KMS-11 (cell line): Measurements from ENCODE around the gene G2E3.
"Not testable (repeated sequence)": the region's sequence is repeated elsewhere in the genome, so short reads cannot be mapped to it uniquely, and the experiment has no call there.

Experiments
- H2AFZ ChIP-seq: fragments of 200-600 bp; sonication (generic); 2 replicates; pipeline ENCODE4 v1.6.1; 2016; ENCODE audit warnings: antibody characterized with exemption, mixed run types, low read depth
- H3K27ac ChIP-seq: fragments of 200-600 bp; sonication (generic); 2 replicates; pipeline ENCODE4 v1.6.1; 2016; ENCODE audit warnings: mild to moderate bottlenecking, mixed run types
- H3K27me3 ChIP-seq: fragments of 200-600 bp; sonication (generic); 2 replicates; pipeline ENCODE4 v1.6.1; 2017; ENCODE audit warnings: mild to moderate bottlenecking, low read depth, mixed run types, moderate library complexity; ENCODE audit not compliant: insufficient read depth
- H3K36me3 ChIP-seq: fragments of 200-600 bp; sonication (generic); 2 replicates; pipeline ENCODE4 v1.6.1; 2017; ENCODE audit warnings: mild to moderate bottlenecking, mixed run types; ENCODE audit not compliant: insufficient read depth
- H3K4me1 ChIP-seq: fragments of 200-600 bp; sonication (generic); 2 replicates; pipeline ENCODE4 v1.6.1; 2016; ENCODE audit warnings: mild to moderate bottlenecking, low read depth, mixed run types; ENCODE audit not compliant: poor library complexity, severe bottlenecking
- H3K4me2 ChIP-seq: fragments of 200-600 bp; sonication (generic); 2 replicates; pipeline ENCODE4 v1.7.0; 2016; ENCODE audit warnings: mild to moderate bottlenecking, mixed run types
- H3K4me3 ChIP-seq: fragments of 200-600 bp; sonication (generic); IDR thresholded peaks from 2 replicates; pipeline ENCODE4 v1.6.1; 2017; ENCODE audit warnings: low read depth, low read length, mixed read lengths; ENCODE audit not compliant: insufficient read depth
- H3K79me2 ChIP-seq: fragments of 200-600 bp; sonication (generic); 2 replicates; pipeline ENCODE4 v1.6.1; 2016; ENCODE audit warnings: low read depth, mixed run types; ENCODE audit not compliant: insufficient read depth
- H3K9ac ChIP-seq: fragments of 200-600 bp; sonication (generic); 2 replicates; pipeline ENCODE4 v1.6.1; 2016; ENCODE audit warnings: mild to moderate bottlenecking, mixed run types
- H4K20me1 ChIP-seq: fragments of 200-600 bp; sonication (generic); 2 replicates; pipeline ENCODE4 v1.6.1; 2016; ENCODE audit warnings: mild to moderate bottlenecking, mixed run types; ENCODE audit not compliant: insufficient read depth
- TF ChIP-seq, protein P1 (sequence below): fragments of 200-600 bp; sonication (generic); conservative IDR thresholded peaks from 2 replicates; pipeline ENCODE4 v1.6.1; 2017; ENCODE audit warnings: low read depth, mild to moderate bottlenecking, antibody characterized with exemption, low read length, moderate library complexity, mixed read lengths

The G2E3 gene

DNA sequence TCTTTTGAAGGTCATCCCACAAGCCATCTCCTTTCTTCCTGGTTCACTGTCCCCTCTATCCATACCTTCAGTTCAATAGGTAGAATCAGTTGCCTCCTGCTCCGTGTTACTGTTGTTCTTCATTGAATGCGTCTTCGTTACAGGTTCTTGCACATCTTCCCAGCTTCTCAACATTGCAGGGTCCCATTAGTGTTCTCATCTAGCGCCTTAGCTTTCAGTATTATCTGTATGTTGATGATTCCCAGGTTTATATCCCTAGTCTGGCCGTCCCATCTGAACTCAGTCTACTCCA lies 65.1 kb downstream of the G2E3 start:
- Histone ChIP-seq H3K4me3 (no peak overlapping the region), H3K4me2 (peak overlapping the region; percentile 89; the same call in 1 of the 2 replicates), H4K20me1 (0 out of 2 replicates have a peak, but pooled peaks cover 6% of the 10 kb centered on the region), H3K27ac (no peak overlapping the region), H3K9ac (no peak overlapping the region), H3K79me2 (peaks cover 62% of the 10 kb centered on the region), H2AFZ (no peak overlapping the region), H3K27me3 (no peaks in the 10 kb centered on the region), H3K36me3 (no peaks in the 10 kb centered on the region), H3K4me1 (peaks cover 32% of the 10 kb centered on the region)
- TF ChIP-seq, protein P1, sequence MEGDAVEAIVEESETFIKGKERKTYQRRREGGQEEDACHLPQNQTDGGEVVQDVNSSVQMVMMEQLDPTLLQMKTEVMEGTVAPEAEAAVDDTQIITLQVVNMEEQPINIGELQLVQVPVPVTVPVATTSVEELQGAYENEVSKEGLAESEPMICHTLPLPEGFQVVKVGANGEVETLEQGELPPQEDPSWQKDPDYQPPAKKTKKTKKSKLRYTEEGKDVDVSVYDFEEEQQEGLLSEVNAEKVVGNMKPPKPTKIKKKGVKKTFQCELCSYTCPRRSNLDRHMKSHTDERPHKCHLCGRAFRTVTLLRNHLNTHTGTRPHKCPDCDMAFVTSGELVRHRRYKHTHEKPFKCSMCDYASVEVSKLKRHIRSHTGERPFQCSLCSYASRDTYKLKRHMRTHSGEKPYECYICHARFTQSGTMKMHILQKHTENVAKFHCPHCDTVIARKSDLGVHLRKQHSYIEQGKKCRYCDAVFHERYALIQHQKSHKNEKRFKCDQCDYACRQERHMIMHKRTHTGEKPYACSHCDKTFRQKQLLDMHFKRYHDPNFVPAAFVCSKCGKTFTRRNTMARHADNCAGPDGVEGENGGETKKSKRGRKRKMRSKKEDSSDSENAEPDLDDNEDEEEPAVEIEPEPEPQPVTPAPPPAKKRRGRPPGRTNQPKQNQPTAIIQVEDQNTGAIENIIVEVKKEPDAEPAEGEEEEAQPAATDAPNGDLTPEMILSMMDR: no peak

DNA sequence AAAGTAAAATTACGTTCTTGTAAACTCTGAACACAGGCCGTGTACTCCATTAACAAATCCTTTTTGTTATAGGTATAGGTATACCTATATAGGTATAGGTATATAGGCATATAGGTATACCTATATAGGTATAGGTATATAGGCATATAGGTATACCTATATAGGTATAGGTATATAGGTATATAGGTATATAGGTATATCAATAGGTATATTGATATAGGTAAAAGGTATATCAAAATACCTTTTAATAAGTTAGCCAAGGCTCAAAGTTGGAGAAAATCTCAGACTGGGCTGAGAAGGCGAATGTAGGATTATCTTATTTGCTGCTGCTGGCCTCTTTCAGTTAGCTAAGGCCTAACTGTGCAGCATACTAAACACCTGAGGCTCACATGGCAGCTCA lies 66.6 kb downstream of the G2E3 start:
- no peak overlapping the region for H3K4me3 ChIP-seq
- H3K79me2 ChIP-seq: peaks cover 67% of the 10 kb centered on the region
- no peaks in the 10 kb centered on the region for H3K36me3 ChIP-seq
- H3K9ac ChIP-seq: no peak overlapping the region
- no peak overlapping the region for H3K4me2 ChIP-seq
- H2AFZ ChIP-seq: no peak overlapping the region
- H3K27ac ChIP-seq: no peak overlapping the region
- peaks cover 18% of the 10 kb centered on the region for H3K4me1 ChIP-seq
- H3K27me3 ChIP-seq: no peaks in the 10 kb centered on the region
- TF ChIP-seq, protein P1: no peak
- H4K20me1 ChIP-seq: 0 out of 2 replicates have a peak, but pooled peaks cover 6% of the 10 kb centered on the region

DNA sequence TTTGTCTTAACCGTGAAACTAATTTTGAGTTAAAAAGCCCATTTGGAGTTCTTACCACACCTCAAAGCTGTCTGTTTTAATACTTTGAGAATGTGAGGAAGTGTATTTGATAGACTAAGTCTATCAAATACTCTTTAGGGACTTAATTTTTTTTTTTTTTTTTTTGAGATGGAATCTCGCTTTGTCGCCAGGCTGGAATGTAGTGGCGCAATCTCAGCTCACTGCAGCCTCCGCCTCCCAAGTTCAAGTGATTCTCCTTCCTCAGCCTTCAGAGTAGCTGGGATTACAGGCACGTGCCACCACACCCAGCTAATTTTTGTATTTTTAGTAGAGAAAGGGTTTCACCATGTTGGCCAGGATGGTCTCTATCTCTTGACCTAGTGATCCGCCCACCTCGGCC lies 70.5 kb downstream of the G2E3 start:
- H3K36me3 ChIP-seq, H3K4me1 ChIP-seq, H3K4me3 ChIP-seq, H3K4me2 ChIP-seq, H3K9ac ChIP-seq, H4K20me1 ChIP-seq, H3K27ac ChIP-seq, H3K27me3 ChIP-seq, H2AFZ ChIP-seq: not testable (repeated sequence)
- H3K79me2 ChIP-seq: peaks cover 45% of the 10 kb centered on the region; the same call in 1 of the 2 replicates

DNA sequence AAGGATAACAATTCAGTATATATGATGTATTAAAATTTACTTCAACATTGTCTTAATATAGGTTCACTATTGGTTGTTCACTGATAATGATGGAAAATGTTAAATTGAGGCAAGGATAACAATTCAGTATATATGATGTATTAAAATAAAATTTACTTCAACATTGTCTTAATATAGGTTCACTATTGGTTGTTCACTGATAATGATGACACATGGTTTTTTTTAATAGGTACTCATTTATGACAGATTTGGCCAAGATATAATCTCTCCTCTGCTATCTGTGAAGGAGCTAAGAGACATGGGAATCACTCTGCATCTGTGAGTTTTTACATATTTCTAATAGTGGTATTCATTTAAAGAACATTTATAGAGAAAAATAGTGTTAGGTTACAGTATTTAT lies 71.3 kb downstream of the G2E3 start:
- H3K4me1 ChIP-seq: no peaks in the 10 kb centered on the region
- no peak overlapping the region for H3K4me3 ChIP-seq
- no peak overlapping the region for H3K9ac ChIP-seq
- TF ChIP-seq, protein P1: no peak
- no peaks in the 10 kb centered on the region for H3K27me3 ChIP-seq
- H3K4me2 ChIP-seq: no peak overlapping the region
- no peak overlapping the region for H2AFZ ChIP-seq
- peaks cover 36% of the 10 kb centered on the region; the same call in 1 of the 2 replicates for H3K79me2 ChIP-seq
- 0 out of 2 replicates have a peak, but pooled peaks cover 6% of the 10 kb centered on the region for H4K20me1 ChIP-seq
- no peaks in the 10 kb centered on the region for H3K36me3 ChIP-seq
- H3K27ac ChIP-seq: no peak overlapping the region

DNA sequence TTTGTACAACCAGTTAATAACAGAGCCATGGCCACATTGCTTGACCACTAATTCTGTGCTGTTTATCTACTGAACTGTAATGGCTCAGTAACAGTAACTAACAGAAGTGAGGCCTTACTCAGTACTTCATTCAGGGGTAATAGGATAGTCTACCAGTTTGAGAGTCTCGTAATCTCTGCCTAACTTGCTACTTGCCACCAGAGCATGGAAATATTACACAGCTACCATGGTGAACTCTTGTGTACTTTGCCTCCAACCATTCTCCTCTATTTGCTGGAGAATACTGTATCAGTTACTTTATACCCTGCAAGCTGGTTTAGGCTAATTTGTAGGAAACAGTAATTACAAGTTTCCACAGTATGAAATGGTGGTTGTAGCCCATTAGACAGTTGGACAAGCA lies 73.8 kb downstream of the G2E3 start:
- peaks cover 17% of the 10 kb centered on the region; the same call in 1 of the 2 replicates for H3K79me2 ChIP-seq
- no peaks in the 10 kb centered on the region for H4K20me1 ChIP-seq

More for the DNA sequence above, 73.8 kb downstream of the G2E3 start:
- H2AFZ ChIP-seq: no peak overlapping the region
- no peaks in the 10 kb centered on the region for H3K4me1 ChIP-seq
- H3K4me2 ChIP-seq: no peak overlapping the region
- no peaks in the 10 kb centered on the region for H3K36me3 ChIP-seq
- H3K27ac ChIP-seq: no peak overlapping the region
- H3K9ac ChIP-seq: no peak overlapping the region
- TF ChIP-seq, protein P1: no peak
- no peaks in the 10 kb centered on the region for H3K27me3 ChIP-seq
- no peak overlapping the region for H3K4me3 ChIP-seq
